Measurements from ENCODE around the gene RELT. TPM values are rescaled to one million over a fixed set of nuclear protein-coding genes. Genes with fewer than 3 reads are reported as not detected.

The RELT gene
- total RNA-seq, 1 donor, result 4.6 TPM

DNA sequence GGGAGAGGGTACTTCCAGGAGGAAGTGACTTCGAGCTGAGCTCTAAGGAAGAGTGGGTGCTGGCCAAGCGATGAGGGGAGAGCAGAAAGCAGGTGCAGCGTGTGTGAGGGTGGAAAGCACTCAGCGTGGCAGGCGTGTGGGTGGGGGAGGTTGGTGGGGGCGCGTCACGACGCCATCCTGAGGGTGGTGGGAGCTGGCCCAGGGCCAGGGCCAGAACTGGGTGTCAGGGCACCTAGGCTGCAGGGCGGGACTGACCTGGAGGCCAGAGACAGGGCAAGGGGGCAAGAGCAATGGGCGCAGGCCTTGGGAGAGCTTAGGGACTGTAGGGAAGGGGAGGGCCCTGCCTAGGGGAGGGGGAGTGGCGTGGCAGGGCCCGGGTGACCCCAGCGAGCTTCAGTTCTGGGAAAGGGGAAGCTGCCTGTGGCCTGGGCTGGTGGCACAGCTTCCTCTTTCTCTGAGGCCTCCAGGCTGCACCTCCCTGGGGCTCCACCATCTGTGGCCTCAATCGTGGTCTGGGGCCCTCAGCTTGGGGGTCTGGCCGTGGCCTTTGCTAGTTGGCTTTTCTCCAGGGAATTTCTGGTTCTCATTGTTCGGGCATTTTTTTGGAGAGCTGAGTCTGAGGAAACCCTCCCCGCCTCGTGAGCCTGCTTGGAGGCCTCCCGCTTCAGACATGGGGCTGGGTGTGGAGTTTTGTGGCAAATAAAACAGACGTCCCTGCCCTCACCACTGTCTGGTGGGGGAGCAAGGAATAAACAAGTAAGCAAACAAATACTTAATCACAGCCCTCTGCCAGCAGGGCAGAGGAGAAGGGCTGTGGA is 8.9 kb downstream of the RELT start:
- TF ChIP-seq, protein P1, sequence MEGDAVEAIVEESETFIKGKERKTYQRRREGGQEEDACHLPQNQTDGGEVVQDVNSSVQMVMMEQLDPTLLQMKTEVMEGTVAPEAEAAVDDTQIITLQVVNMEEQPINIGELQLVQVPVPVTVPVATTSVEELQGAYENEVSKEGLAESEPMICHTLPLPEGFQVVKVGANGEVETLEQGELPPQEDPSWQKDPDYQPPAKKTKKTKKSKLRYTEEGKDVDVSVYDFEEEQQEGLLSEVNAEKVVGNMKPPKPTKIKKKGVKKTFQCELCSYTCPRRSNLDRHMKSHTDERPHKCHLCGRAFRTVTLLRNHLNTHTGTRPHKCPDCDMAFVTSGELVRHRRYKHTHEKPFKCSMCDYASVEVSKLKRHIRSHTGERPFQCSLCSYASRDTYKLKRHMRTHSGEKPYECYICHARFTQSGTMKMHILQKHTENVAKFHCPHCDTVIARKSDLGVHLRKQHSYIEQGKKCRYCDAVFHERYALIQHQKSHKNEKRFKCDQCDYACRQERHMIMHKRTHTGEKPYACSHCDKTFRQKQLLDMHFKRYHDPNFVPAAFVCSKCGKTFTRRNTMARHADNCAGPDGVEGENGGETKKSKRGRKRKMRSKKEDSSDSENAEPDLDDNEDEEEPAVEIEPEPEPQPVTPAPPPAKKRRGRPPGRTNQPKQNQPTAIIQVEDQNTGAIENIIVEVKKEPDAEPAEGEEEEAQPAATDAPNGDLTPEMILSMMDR (IDR thresholded peaks at IDR 0.05; ENCODE audit: insufficient read depth, low read length), result no peak
- no peak for DNase-seq (ENCODE audit: low read depth)
- no peak overlapping the region for H3K4me3 ChIP-seq (ENCODE audit: low read depth, low read length)

DNA sequence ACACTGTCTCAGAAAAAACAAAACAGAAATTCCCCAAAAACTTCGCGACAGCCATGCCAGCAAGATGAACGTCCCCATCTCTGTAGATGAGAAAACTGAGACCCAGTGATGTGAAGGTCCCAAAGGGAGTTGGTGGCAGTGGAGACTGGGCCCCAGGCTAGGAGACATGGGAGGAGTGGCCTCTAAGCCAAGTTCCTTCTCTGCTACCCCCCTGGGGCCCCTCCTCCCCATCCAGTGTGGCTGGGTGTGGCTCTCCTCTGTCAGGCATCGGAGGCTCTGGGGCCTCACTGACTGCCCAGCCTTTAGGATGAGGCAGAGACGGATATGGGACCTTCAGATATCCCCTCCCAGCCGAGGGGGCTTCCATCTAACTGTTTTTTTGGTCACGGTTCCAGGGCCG is 9.8 kb downstream of the RELT start:
- TF ChIP-seq, protein P1 (IDR thresholded peaks at IDR 0.05; ENCODE audit: insufficient read depth, low read length), result no peak
- no peak overlapping the region for H3K4me3 ChIP-seq (ENCODE audit: low read depth, low read length)
- DNase-seq (ENCODE audit: low read depth), result no peak

DNA sequence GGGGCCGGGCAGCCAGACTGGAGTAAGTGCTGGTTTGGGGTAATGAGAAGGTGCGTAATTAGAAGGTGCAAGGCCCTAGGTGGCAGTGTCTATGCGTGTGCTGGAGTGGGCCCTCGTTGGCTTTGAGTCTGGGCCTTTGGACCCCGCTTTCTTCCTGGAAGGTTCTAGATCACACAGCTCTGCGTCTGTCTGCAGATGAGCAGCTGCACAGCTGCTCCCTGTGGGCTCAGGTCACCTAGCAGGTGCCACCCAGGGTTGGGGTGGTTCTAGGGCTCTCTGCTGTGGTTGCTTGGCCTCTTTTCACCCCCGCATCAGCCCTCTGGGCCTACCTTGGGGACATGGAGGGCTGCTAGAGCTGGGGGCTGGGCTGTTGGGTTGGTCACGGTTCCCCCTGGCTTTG is 10.3 kb downstream of the RELT start:
- TF ChIP-seq, protein P1 (IDR thresholded peaks at IDR 0.05; ENCODE audit: insufficient read depth, low read length), result no peak
- no peak for DNase-seq (ENCODE audit: low read depth)

DNA sequence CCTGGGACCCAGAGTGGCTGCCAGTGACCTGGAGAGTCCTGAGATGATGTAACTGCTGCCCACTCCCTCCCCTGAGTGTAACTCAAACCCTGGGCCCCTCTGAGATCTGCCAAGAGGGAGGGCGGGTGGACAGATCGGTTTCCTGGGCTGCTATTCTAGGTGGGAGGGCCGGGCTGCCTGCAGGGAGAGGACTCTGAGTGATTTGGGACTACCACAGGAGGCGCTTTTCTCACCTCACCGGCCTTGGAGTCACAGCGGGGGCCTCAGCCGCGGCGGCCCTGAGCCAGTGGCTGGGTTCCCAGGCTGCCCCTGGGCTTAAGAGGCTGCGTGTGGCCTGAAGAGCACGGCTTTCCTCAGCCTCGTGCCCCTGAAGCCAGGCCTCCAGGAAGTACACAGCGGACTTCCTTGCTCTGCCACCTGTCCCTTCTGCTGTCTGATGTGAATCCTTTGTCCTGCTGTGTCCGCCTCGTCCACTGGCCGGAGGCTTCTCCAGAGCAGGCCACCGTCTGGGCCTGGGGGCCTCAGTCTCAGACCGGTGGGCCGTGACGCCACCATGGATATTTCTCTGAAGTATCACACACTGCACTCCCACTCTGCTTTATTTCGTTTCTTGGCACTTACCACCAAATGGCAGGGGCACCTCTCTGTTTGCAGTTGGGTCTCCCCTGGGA is 11.5 kb downstream of the RELT start:
- no peak overlapping the region for H3K4me3 ChIP-seq (ENCODE audit: low read depth, low read length)
- no peak for DNase-seq (ENCODE audit: low read depth)
- TF ChIP-seq, protein P1 (IDR thresholded peaks at IDR 0.05; ENCODE audit: insufficient read depth, low read length), result no peak

More for the DNA sequence above, 10.3 kb downstream of the RELT start:
- no peak overlapping the region for H3K4me3 ChIP-seq (ENCODE audit: low read depth, low read length)

DNA sequence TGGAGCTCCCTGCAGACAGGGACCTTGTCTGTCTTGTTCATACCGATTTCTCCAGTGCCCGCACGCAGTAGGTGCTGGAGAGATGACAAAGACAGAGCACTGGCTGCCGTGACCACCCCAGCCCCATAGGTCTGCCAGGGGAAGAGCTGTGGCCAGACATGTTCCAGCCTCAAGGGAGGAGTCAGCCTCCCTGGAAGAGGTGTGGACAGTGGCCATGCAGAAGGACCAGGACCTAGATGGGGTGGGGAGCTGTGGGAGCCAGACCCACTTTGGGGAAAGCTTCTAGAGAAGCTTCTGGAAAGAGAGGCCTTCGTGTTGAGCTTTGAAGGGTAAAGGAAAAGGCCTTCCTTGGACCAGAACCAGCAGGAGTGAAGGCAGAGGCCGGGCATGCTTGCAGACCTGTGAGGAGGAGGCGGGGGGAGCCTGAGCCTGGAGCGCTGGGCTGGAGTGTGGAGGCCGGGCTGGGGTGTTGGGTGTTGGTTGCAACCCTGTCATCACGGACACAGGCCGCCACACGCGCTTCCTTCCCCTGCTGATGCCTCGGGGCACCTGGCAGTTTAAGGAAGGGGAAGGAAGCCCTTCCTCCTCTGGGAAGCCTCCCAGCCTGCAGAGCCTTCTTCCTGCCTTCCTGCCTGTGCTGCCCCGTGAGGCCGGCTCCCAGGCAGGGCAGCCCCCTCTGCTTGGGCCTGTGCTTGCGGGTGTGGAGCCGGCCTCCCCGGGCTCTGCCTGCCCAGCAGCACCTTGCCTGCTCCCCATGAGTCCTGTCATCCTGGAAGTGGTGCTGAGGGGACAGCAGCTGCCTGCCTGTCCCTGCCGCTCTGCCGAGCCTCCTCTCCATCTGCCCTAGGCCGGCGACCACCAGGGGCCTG is 12.3 kb downstream of the RELT start:
- TF ChIP-seq, protein P1 (IDR thresholded peaks at IDR 0.05; ENCODE audit: insufficient read depth, low read length), result no peak
- DNase-seq (ENCODE audit: low read depth), result no peak
- no peak overlapping the region for H3K4me3 ChIP-seq (ENCODE audit: low read depth, low read length)

DNA sequence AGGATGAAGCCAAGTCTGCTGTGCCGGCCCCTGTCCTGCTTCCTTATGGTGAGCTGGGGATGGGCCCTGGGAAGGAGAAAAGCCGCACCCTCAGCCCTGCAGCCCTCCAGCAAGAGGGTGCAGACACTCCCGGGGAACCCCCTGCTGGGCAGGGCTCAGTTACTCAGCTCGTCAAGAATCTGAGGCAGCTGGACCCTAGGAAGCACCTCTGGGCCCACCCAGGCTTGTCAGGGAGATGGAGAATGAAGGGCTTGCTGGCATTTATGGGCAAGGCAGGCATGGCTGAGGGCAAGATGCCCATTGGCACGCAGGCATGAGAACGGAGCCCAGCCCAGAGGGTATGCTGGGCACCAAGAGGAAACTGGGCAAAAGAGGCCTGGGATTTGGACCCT is 12.9 kb downstream of the RELT start:
- TF ChIP-seq, protein P1 (IDR thresholded peaks at IDR 0.05; ENCODE audit: insufficient read depth, low read length), result no peak
- DNase-seq (ENCODE audit: low read depth), result no peak
- no peak overlapping the region for H3K4me3 ChIP-seq (ENCODE audit: low read depth, low read length)
